ENCODE measurements around the gene ABCC3. TPM values are rescaled to one million over a fixed set of nuclear protein-coding genes. Genes with fewer than 3 reads are reported as not detected.

The ABCC3 gene
- total RNA-seq, 1 donor: 18.1 TPM

GRCh38 chr17:50660042-50660886 lies 25.6 kb downstream of the ABCC3 start:
- peaks cover 30% of the 10 kb centered on the region for H3K4me1 ChIP-seq (ENCODE audit: insufficient read depth, low read length)
- no peaks in the 10 kb centered on the region for H3K27me3 ChIP-seq (ENCODE audit: insufficient read depth, low read length)
- H3K9me3 ChIP-seq (ENCODE audit: low read depth, low read length): no peaks in the 10 kb centered on the region
- H3K4me3 ChIP-seq (ENCODE audit: low read length): no peak overlapping the region

DNA sequence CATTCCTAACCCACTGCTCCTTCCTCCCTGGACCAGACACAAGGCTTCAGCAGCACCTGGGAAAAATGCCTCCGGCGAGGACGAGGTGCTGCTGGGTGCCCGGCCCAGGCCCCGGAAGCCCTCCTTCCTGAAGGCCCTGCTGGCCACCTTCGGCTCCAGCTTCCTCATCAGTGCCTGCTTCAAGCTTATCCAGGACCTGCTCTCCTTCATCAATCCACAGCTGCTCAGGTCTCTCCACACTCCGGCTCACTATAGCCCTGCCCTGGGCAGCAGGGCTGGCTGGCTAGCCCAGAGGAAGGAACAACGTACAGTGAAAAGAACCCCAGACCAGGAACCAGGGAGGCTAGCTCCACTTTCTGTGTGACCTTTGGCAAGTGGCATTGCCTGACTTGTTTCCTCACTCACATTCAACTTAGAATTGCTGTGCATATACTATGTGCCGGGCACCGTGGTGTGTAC lies 26.2 kb downstream of the ABCC3 start:
- Histone ChIP-seq H3K4me1 (ENCODE audit: insufficient read depth, low read length) (peaks cover 30% of the 10 kb centered on the region), H3K27me3 (ENCODE audit: insufficient read depth, low read length) (no peaks in the 10 kb centered on the region), H3K9me3 (ENCODE audit: low read depth, low read length) (no peaks in the 10 kb centered on the region), H3K4me3 (ENCODE audit: low read length) (no peak overlapping the region)

GRCh38 chr17:50661348-50661747 lies 26.7 kb downstream of the ABCC3 start:
- H3K4me1 ChIP-seq (ENCODE audit: insufficient read depth, low read length): peaks cover 30% of the 10 kb centered on the region
- H3K4me3 ChIP-seq (ENCODE audit: low read length): no peak overlapping the region
- no peaks in the 10 kb centered on the region for H3K9me3 ChIP-seq (ENCODE audit: low read depth, low read length)
- H3K27me3 ChIP-seq (ENCODE audit: insufficient read depth, low read length): no peaks in the 10 kb centered on the region

GRCh38 chr17:50661795-50662391 lies 27.2 kb downstream of the ABCC3 start:
- Histone ChIP-seq H3K27me3 (ENCODE audit: insufficient read depth, low read length) (no peaks in the 10 kb centered on the region), H3K4me3 (ENCODE audit: low read length) (no peak overlapping the region), H3K4me1 (ENCODE audit: insufficient read depth, low read length) (peaks cover 30% of the 10 kb centered on the region)

DNA sequence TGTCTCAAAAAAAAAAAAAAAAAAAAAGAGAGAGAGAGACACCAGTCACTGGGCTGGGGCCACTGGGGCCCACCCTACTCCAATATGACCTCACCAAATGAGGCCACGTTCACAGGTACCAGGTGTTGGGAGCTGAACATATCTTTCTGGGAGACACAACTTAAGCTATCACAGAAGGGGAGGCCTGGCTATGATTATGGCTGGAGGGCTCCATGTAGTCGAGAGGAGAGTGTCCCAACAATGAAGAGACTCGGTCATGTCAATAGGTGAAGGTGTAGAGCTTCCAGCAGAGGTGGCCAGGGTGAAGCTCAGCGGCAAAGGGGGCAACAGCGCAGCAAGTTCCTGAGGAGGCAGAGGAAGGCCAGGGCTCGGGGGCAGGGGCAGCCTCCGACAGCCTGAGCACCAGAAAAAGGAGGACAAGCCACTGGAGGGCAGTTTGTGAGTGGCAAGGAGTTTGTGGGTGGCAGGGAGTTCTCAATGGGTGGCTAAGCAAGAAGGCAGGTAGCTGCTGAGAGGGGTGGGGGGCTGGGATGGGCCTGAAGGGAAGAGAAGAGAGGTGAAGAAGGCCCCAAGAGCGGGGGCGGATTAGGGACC lies 28.0 kb downstream of the ABCC3 start:
- H3K4me1 ChIP-seq (ENCODE audit: insufficient read depth, low read length): peaks cover 30% of the 10 kb centered on the region
- no peaks in the 10 kb centered on the region for H3K9me3 ChIP-seq (ENCODE audit: low read depth, low read length)
- no peaks in the 10 kb centered on the region for H3K27me3 ChIP-seq (ENCODE audit: insufficient read depth, low read length)
- H3K4me3 ChIP-seq (ENCODE audit: low read length): no peak overlapping the region

More at GRCh38 chr17:50661795-50662391, 27.2 kb downstream of the ABCC3 start:
- H3K9me3 ChIP-seq (ENCODE audit: low read depth, low read length): no peaks in the 10 kb centered on the region

- H3K4me1 ChIP-seq (ENCODE audit: insufficient read depth, low read length): peaks cover 30% of the 10 kb centered on the region
- H3K27me3 ChIP-seq (ENCODE audit: insufficient read depth, low read length): no peaks in the 10 kb centered on the region
- no peak overlapping the region for H3K4me3 ChIP-seq (ENCODE audit: low read length)
- no peaks in the 10 kb centered on the region for H3K9me3 ChIP-seq (ENCODE audit: low read depth, low read length)
These were observed 29.2 kb downstream of the ABCC3 start for GRCh38 chr17:50663812-50664374.

- H3K9me3 ChIP-seq (ENCODE audit: low read depth, low read length): no peaks in the 10 kb centered on the region
- H3K27me3 ChIP-seq (ENCODE audit: insufficient read depth, low read length): no peaks in the 10 kb centered on the region
- H3K4me1 ChIP-seq (ENCODE audit: insufficient read depth, low read length): peaks cover 28% of the 10 kb centered on the region
These were observed 30.2 kb downstream of the ABCC3 start for GRCh38 chr17:50664788-50665458.

GRCh38 chr17:50665838-50666237 lies 31.2 kb downstream of the ABCC3 start:
- Histone ChIP-seq H3K9me3 (ENCODE audit: low read depth, low read length) (no peaks in the 10 kb centered on the region), H3K4me3 (ENCODE audit: low read length) (no peak overlapping the region), H3K4me1 (ENCODE audit: insufficient read depth, low read length) (peaks cover 18% of the 10 kb centered on the region), H3K27me3 (ENCODE audit: insufficient read depth, low read length) (no peaks in the 10 kb centered on the region)

More at GRCh38 chr17:50664788-50665458, 30.2 kb downstream of the ABCC3 start:
- H3K4me3 ChIP-seq (ENCODE audit: low read length): no peak overlapping the region

DNA sequence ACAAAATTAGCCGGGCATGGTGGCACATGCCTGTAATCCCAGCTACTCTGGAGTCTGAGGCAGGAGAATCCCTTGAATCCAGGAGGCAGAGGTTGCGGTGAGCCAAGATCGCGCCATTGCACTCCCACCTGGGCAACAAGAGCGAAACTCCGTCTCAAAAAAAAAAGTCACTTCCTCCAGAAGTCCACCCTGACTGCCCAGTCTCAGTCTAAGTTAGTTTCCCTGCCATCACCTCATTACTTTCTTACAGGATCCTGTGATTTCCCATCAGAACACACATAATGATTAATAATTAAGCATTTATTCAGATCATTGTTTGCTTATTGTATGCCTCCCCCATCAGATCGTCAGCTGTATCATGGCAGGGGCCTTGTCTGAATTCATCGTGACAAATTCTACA lies 31.6 kb downstream of the ABCC3 start:
- Histone ChIP-seq H3K9me3 (ENCODE audit: low read depth, low read length) (no peaks in the 10 kb centered on the region), H3K27me3 (ENCODE audit: insufficient read depth, low read length) (no peaks in the 10 kb centered on the region)

GRCh38 chr17:50667259-50668024 lies 32.8 kb downstream of the ABCC3 start:
- no peak overlapping the region for H3K4me3 ChIP-seq (ENCODE audit: low read length)
- peaks cover 2% of the 10 kb centered on the region for H3K4me1 ChIP-seq (ENCODE audit: insufficient read depth, low read length)
- H3K9me3 ChIP-seq (ENCODE audit: low read depth, low read length): no peaks in the 10 kb centered on the region
- no peaks in the 10 kb centered on the region for H3K27me3 ChIP-seq (ENCODE audit: insufficient read depth, low read length)

More for the DNA sequence above, 31.6 kb downstream of the ABCC3 start:
- peaks cover 14% of the 10 kb centered on the region for H3K4me1 ChIP-seq (ENCODE audit: insufficient read depth, low read length)
- H3K4me3 ChIP-seq (ENCODE audit: low read length): no peak overlapping the region

DNA sequence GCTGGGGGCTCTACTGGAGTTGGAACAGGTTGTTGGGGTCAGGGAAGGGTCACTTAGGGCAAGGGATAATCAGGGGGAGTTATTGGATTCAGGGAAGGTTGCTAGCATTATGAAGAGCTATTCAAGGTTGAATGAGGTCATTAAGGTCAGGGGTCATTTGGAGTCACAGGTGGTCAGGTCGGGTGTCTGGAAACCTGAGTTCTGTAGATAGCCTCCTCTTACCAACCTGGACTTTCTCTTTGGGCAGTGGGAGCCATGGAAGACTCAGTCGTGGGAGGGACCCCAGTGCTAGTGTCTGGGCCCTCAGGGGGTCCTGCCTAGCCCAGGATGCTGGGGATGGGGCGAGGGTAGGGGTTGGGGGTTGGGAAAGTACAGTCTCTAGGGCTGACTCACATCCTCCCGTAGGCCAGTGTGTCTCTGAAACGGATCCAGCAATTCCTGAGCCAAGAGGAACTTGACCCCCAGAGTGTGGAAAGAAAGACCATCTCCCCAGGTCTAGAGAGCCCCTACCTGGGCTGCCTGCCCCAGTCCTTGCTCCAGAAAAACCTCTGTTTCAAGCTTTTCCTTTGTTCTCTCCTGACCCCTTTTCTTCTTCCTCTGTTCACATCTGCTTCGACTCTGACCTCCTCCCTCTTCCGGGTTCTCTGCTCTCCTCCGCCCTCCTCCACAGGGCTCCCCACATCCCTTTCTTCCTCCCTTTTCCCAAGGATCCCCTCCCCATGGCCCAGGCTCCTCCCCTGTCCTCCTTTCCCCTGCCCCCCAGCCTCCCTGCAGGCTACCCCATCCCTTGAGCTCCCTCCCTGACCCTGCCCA lies 33.5 kb downstream of the ABCC3 start:
- H3K9me3 ChIP-seq (ENCODE audit: low read depth, low read length): no peaks in the 10 kb centered on the region
- H3K4me3 ChIP-seq (ENCODE audit: low read length): no peak overlapping the region
- H3K4me1 ChIP-seq (ENCODE audit: insufficient read depth, low read length): no peaks in the 10 kb centered on the region
- H3K27me3 ChIP-seq (ENCODE audit: insufficient read depth, low read length): no peaks in the 10 kb centered on the region

DNA sequence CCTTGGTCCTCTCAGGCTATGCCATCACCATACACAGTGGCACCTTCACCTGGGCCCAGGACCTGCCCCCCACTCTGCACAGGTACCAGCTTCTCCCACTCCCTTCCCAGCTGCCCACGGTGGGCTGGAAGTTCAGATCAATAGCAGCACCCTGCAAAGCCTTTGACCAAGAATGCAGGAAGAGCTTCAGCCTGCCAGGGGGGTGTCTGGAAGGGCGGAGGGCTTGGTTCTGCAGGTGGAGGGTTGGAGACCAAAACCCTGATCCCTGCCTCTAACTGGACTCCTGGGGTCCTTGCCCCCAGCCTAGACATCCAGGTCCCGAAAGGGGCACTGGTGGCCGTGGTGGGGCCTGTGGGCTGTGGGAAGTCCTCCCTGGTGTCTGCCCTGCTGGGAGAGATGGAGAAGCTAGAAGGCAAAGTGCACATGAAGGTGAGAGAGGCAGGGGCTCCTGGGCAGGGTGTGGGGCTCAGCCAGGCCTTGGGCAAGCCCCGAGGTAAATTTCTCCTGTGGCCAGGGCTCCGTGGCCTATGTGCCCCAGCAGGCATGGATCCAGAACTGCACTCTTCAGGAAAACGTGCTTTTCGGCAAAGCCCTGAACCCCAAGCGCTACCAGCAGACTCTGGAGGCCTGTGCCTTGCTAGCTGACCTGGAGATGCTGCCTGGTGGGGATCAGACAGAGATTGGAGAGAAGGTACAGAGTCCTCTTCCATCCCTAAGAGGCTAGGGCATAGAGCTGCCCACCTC lies 34.3 kb downstream of the ABCC3 start:
- H3K9me3 ChIP-seq (ENCODE audit: low read depth, low read length): no peaks in the 10 kb centered on the region
- H3K4me1 ChIP-seq (ENCODE audit: insufficient read depth, low read length): no peaks in the 10 kb centered on the region
- H3K4me3 ChIP-seq (ENCODE audit: low read length): no peak overlapping the region
- no peaks in the 10 kb centered on the region for H3K27me3 ChIP-seq (ENCODE audit: insufficient read depth, low read length)

GRCh38 chr17:50672071-50672470 lies 37.4 kb downstream of the ABCC3 start:
- Histone ChIP-seq H3K9me3 (ENCODE audit: low read depth, low read length) (no peaks in the 10 kb centered on the region), H3K4me1 (ENCODE audit: insufficient read depth, low read length) (no peaks in the 10 kb centered on the region), H3K27me3 (ENCODE audit: insufficient read depth, low read length) (no peaks in the 10 kb centered on the region)

More at GRCh38 chr17:50672071-50672470, 37.4 kb downstream of the ABCC3 start:
- no peak overlapping the region for H3K4me3 ChIP-seq (ENCODE audit: low read length)
